CD1c-positive myeloid dendritic cell (primary cell): ENCODE data around the gene PREB.
"Not testable (repeated sequence)": the region's sequence is repeated elsewhere in the genome, so short reads cannot be mapped to it uniquely, and the experiment has no call there.

Experiments used
- DNase-seq: peaks from one replicate; pipeline ENCODE4 v3.0.0-alpha.2; 2016; ENCODE audit errors: extremely low spot score

PREB gene

DNA sequence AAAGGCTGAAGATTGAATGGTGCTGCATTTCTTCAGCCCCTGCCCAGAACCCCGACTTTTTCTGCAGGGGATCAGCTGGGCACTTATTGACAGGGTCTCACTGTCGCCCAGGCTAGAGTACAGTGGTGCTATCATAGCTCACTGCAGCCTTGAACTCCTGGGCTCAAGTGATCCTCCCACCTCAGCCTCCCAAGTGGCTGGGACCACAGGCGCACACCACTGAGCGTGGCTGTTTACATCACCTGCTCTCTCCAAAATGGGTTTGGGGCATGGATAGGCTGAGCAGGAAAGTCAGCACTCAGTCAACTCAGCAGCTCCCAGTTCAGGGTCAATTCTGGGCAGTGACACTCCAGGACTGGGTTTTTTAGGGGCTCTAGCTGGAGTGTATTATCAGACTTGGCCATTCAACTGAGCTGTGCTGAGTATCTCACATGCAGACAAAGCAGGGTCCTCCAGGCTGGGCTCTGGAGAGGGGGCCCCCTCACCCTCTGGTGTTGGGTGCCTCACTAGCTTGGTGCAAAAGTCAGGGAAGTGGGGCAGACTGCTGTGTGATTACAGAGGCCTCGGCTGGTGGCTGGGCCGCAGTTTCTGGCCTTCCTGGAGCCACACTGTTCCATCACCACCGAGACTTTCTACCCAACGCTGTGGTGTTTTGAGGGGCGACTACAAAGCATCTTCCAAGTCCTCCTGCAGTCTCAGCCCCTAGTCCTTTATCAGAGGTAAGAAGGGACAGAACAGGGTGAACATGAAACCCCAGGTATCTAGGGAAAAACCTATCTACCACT lies 6.4 kb downstream of the PREB start:
- no peak for DNase-seq

- DNase-seq, result no peak
These were observed 8.2 kb downstream of the PREB start for GRCh38 chr2:27126252-27126710.

GRCh38 chr2:27125104-27125503 lies 9.3 kb downstream of the PREB start:
- DNase-seq, result no peak

- DNase-seq, result peak; percentile 69
These were observed 10.9 kb downstream of the PREB start, which contains the start of gene ABHD1 for GRCh38 chr2:27123302-27124150. Gene ABHD1 (plus strand): TSS chr2:27123815. CDS start chr2:27123949, 134 bp downstream.

DNA sequence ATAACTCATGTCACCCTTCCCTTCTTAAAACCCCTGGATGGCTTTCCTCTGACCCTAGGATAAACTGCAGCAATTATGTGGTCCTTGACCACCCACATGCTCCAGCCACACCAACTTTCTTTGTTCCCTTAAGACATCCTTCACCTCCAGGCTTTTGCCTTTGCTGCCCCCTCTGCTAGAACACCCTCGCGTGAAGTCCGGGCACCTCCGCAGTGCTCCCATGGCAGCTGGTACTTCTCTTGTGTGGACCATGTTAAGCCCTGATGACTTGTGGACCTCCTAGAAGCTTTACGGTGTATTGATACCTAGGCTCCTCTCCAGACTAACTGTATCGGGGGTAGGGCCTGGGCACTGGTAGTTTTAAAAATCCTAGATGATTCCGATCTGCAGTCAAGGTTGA lies 11.6 kb downstream of the PREB start:
- DNase-seq, result no peak

DNA sequence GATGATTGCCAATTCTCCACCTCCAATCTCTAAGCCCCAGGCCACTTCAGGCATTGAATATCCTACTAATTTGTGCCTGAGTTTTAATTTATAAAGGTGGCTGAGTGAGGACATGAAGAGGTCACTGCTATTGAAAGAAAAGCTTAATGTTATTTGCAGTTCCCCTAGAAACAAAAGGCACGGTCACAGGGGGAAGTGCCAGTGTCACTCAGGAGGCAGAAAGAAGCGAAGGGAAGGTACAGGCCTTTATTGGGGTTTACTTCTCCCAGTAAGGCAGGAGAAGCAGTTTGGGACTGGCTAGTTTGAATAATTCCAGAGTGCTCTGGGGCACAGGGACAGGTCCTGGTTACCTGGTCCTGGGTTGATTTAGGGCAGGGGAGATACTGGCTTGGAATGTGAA lies 12.5 kb downstream of the PREB start:
- DNase-seq, result peak; percentile 28

DNA sequence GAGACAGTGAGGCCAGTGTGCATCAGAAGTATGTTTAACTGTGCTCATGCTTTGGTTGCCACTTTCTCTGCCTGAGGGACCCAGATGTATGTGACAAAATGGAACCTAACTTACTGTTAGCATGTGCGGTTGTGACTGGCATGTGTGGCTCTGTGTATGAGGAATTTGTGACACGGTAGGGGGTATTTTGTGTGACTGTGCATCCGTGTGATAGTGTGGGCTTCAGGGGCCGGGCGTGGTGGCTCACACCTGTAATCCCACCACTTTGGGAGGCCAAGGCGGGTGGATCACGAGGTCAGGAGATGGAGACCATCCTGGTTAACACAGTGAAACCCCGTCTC lies 15.1 kb downstream of the PREB start:
- not testable (repeated sequence) for DNase-seq

- DNase-seq, result peak; percentile 21
These were observed 15.7 kb downstream of the PREB start, which contains the start of gene CGREF1 for GRCh38 chr2:27118525-27119329. Gene CGREF1 (minus strand): TSS chr2:27119128. CDS start chr2:27104366, 14,762 bp downstream.

DNA sequence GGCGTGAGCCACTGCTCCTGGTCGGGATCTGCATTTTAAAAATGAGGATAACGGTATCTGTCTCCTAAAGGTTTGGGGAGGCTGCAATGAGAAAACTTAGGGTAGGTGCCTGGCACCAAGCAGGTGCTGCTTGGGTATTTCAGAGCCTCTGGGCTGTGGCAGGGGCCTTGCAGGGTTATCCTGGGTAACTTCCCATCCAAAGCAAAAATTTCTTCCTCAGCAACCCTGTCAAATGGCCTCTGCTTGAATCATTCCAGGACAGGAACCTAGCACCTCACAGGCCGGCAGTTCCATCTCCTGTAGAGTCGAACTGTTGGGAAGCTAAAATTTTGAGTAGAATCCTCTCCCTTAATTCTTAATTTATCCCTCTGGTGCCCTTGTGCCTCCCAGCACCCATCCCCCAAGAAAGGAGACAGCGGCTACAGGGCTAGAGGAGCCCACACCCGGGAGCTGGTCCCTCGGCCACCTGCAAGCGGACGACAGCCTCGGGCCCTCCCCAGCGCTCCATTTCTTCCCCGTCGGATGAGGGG lies 16.4 kb downstream of the PREB start:
- no peak for DNase-seq

GRCh38 chr2:27115519-27115918 lies 18.9 kb downstream of the PREB start:
- DNase-seq, result no peak

GRCh38 chr2:27111392-27112078 lies 22.9 kb downstream of the PREB start:
- not testable (repeated sequence) for DNase-seq

- DNase-seq, result not testable (repeated sequence)
These were observed 23.7 kb downstream of the PREB start for GRCh38 chr2:27110603-27111352.

- DNase-seq, result no peak
These were observed 25.4 kb downstream of the PREB start for GRCh38 chr2:27109083-27109482.

DNA sequence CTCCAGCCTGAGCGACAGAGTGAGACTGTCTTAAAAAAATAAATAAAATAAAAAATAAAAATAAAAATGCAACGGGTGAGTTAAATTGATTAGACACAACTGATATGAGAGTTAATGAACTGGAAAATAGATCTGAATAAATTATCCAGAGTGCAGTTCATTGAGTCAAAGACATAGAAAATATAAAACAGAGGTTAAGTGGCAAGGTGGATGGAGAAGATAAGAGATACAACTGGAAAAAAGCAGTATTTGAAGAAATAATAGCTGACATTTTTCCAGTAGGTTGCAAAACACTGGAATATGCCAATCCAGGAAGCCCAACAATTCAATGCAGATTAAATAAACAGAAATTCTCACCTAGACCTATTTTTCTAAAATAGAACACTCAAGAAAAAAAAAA lies 26.2 kb downstream of the PREB start:
- DNase-seq, result no peak

DNA sequence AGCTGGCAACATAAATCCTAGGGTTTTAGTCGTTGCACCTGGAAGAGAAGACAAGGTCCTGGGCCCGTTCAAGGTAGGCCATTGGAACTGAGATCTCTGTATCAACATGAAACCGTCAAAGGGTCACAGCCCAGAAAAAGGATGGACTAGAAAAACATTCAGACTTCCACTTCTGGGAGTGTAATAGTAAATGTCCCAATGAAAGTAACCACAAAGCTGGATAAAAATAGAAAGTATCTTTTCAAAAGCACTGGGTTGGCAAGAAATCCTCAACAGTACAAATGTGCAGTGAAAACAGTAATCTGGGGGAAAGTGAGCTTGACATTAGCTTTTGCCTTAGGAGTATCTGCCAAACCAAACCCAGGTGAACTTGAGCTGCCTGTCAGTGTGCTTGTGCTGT lies 28.5 kb downstream of the PREB start:
- DNase-seq, result no peak

DNA sequence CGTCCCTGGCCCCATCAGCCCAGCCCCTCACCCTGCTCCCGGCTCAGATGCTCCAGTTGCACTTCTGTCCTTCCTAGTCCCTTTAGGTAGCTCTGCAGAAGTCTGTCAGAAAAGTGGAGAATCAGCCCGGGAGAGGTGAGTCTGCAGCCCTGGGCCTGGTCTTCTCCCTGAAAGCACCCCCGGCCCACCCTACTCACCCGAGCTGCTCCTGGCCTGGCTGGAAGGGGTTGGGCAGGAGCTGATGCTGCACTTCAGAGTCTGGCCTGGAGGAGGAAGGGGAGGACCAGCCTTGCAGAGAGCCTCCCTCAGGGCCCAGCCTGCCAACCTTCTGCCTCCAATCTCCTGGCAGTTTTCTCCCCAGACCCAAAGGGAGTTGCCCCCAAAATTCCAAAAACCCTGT lies 32.1 kb downstream of the PREB start:
- no peak for DNase-seq

DNA sequence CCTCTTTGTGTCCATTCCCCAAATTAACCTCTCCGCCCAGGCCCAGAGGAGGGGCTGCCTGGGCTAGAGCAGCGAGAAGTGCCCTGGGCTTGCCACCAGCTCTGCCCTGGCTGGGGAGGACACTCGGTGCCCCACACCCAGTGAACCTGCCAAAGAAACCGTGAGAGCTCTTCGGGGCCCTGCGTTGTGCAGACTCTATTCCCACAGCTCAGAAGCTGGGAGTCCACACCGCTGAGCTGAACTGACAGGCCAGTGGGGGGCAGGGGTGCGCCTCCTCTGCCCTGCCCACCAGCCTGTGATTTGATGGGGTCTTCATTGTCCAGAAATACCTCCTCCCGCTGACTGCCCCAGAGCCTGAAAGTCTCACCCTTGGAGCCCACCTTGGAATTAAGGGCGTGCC lies 34.4 kb downstream of the PREB start:
- no peak for DNase-seq

GRCh38 chr2:27099334-27099955 lies 35.0 kb downstream of the PREB start:
- DNase-seq, result no peak

GRCh38 chr2:27097341-27097740 lies 37.1 kb downstream of the PREB start:
- no peak for DNase-seq

- peak; percentile 66 for DNase-seq
These were observed 37.6 kb downstream of the PREB start for GRCh38 chr2:27096748-27097297.
